H1 (cell line): ENCODE results near the gene PLXDC2.

Experiments
- ASH2L ChIP-seq: fragments of 200-600, 300-600 bp; sonication (generic); IDR thresholded peaks from one replicate; pipeline ENCODE4 v1.7.1; 2017; ENCODE audit warnings: low read length
- BRCA1 ChIP-seq: IDR thresholded peaks from 2 replicates; pipeline ENCODE4 v1.6.1; 2012; ENCODE audit warnings: low read depth, low read length, improper control_type of control experiment
- CTCF ChIP-seq, 3 experiments: IDR thresholded peaks; 1 replicate in 2 of 3; 2 replicates in 1 of 3; pipeline versions ENCODE4 v1.5.1 to v1.6.1; 2011; ENCODE audit warnings: low read length in 3 of 3, mild to moderate bottlenecking in 3 of 3, inconsistent platforms in 2 of 3, low read depth in 1 of 3, moderate library complexity in 1 of 3; ENCODE audit not compliant: insufficient read depth in 1 of 3; ENCODE audit errors: control extremely low read depth in 1 of 3
- GABPA ChIP-seq: IDR thresholded peaks from 2 replicates; pipeline ENCODE4 v1.6.1; 2011; ENCODE audit warnings: mild to moderate bottlenecking, low read length, moderate library complexity, borderline replicate concordance; ENCODE audit not compliant: insufficient read depth
- JUND ChIP-seq: IDR thresholded peaks from 2 replicates; pipeline ENCODE4 v1.6.1; 2011; ENCODE audit warnings: mild to moderate bottlenecking, improper control_type of control experiment, low read length
- POLR2AphosphoS5 ChIP-seq: IDR thresholded peaks from 2 replicates; pipeline ENCODE4 v1.6.1; 2011; ENCODE audit warnings: low read depth, low read length
- RAD21 ChIP-seq, 2 experiments: IDR thresholded peaks in 1 of 2; conservative IDR thresholded peaks in 1 of 2; 2 replicates each; pipeline ENCODE4 v1.6.1; 2011; ENCODE audit warnings: low read depth in 2 of 2, low read length in 2 of 2, improper control_type of control experiment in 1 of 2, inconsistent platforms in 1 of 2, mild to moderate bottlenecking in 1 of 2, moderate library complexity in 1 of 2
- SRF ChIP-seq: IDR thresholded peaks from 2 replicates; pipeline ENCODE4 v1.6.1; 2011; ENCODE audit warnings: mild to moderate bottlenecking, low read depth, low read length, moderate library complexity
- SUZ12 ChIP-seq: fragments of 200-600 bp; sonication (generic); IDR thresholded peaks from 2 replicates; pipeline ENCODE4 v1.6.1; 2012; ENCODE audit warnings: mild to moderate bottlenecking, inconsistent platforms, low read length, moderate library complexity, mixed read lengths
- TAF1 ChIP-seq: IDR thresholded peaks from 2 replicates; pipeline ENCODE4 v1.6.1; 2011; ENCODE audit warnings: mild to moderate bottlenecking, low read depth, low read length
- TEAD4 ChIP-seq: IDR thresholded peaks from 2 replicates; pipeline ENCODE4 v1.6.1; 2012; ENCODE audit warnings: low read depth, low read length, inconsistent platforms, mixed read lengths
- TF ChIP-seq, protein P1 (sequence below): IDR thresholded peaks from 2 replicates; pipeline ENCODE4 v1.6.1; 2011; ENCODE audit warnings: low read length, improper control_type of control experiment

DNA sequence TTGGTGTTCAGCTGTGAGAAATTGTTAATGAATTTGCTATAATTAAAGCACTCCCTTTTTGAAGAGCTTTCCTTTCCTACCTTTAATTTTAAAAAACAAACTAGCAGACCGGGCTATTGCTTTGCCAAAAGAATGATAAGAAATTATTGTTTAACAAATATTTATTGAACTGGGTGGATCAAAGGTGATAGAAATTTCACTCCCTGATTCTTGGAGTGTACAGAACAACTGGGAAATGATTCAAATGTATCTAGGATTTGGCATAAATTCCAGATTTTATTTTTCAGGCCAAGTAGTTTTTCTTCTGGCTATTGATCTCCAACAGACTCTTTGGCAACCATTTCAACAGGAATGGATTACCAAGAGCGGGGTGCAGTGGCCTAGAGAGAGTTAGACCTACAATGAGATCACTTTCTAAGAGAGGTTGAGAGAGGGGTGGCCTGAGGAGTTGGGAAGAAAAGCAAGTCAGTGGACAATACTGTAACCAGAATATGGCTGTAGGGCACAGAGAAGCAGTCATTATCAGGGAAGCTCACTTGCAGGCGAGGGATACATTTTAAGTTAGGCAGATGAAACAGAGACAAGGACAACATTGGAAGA, 71.9 kb downstream of the PLXDC2 start:
- no peak for TF ChIP-seq CTCF (IDR thresholded peaks at IDR 0.05; ENCODE audit: control extremely low read depth in 1 of 3, insufficient read depth in 1 of 3, low read depth in 1 of 3, low read length in 3 of 3)
- TF ChIP-seq SRF = no peak
- TF ChIP-seq, protein P1, sequence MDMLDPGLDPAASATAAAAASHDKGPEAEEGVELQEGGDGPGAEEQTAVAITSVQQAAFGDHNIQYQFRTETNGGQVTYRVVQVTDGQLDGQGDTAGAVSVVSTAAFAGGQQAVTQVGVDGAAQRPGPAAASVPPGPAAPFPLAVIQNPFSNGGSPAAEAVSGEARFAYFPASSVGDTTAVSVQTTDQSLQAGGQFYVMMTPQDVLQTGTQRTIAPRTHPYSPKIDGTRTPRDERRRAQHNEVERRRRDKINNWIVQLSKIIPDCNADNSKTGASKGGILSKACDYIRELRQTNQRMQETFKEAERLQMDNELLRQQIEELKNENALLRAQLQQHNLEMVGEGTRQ = no peak
- TF ChIP-seq TEAD4 = no peak
- no peak for TF ChIP-seq SUZ12
- no peak for TF ChIP-seq POLR2AphosphoS5
- TF ChIP-seq JUND = no peak
- no peak for TF ChIP-seq BRCA1
- TF ChIP-seq RAD21 (IDR thresholded peaks at IDR 0.05 in 1 of 2, conservative IDR thresholded peaks at IDR 0.05 in 1 of 2; ENCODE audit: low read depth in 2 of 2, low read length in 2 of 2) = no peak
- TF ChIP-seq TAF1 = no peak
- no peak for TF ChIP-seq ASH2L
- TF ChIP-seq GABPA = no peak
